SH-SY5Y (cell line): ENCODE measurements around the gene GSK3B.

Source experiments
- GATA2 ChIP-seq: IDR thresholded peaks from 2 replicates; pipeline ENCODE4 v1.6.1; 2011; ENCODE audit warnings: mild to moderate bottlenecking, low read depth, low read length
- GATA3 ChIP-seq: IDR thresholded peaks from 2 replicates; pipeline ENCODE4 v1.6.1; 2011; ENCODE audit warnings: low read depth, mild to moderate bottlenecking, low read length, moderate library complexity

- no peak for TF ChIP-seq GATA2
- no peak for TF ChIP-seq GATA3
Measured at GRCh38 chr3:120129718-120130513, 35.7 kb upstream of the GSK3B start.
